HepG2 (cell line): ENCODE data around the gene IL31.

Experiments
- ELF4 ChIP-seq: sonication (generic); formaldehyde crosslinking; IDR thresholded peaks from 2 replicates; pipeline ENCODE4 v1.5.0; 2020; ENCODE audit warnings: missing genetic modification reagents, mild to moderate bottlenecking, moderate library complexity, borderline replicate concordance
- HOXA7 ChIP-seq: sonication (generic); formaldehyde crosslinking; IDR thresholded peaks from 2 replicates; pipeline ENCODE4 v1.8.1; 2022; ENCODE audit warnings: mild to moderate bottlenecking, missing genetic modification reagents, moderate library complexity
- KDM1A ChIP-seq: IDR thresholded peaks from 2 replicates; pipeline ENCODE4 v1.6.1; 2016; ENCODE audit warnings: missing compliant biosample characterization
- SMYD3 ChIP-seq: sonication (generic); formaldehyde crosslinking; IDR thresholded peaks from 2 replicates; pipeline ENCODE4 v1.8.1; 2023; ENCODE audit warnings: mild to moderate bottlenecking, missing genetic modification reagents
- SOX13 ChIP-seq, 3 experiments: fragments of 450-650 bp in 1 of 3; sonication (generic) in 1 of 3; formaldehyde crosslinking in 1 of 3; IDR thresholded peaks in 2 of 3; conservative IDR thresholded peaks in 1 of 3; 2 replicates each; pipeline versions ENCODE4 v1.5.0 to v1.6.1; 2016 to 2020; ENCODE audit warnings: antibody characterized with exemption in 1 of 3, mild to moderate bottlenecking in 1 of 3, missing compliant biosample characterization in 1 of 3, missing genetic modification reagents in 1 of 3, moderate library complexity in 1 of 3
- TCF12 ChIP-seq, 2 experiments: fragments of 450-650 bp in 1 of 2; sonication (generic) in 1 of 2; formaldehyde crosslinking in 1 of 2; IDR thresholded peaks; 2 replicates each; pipeline versions ENCODE4 v1.6.1 to v1.8.0; 2017 to 2022; ENCODE audit warnings: antibody characterized with exemption in 1 of 2, mild to moderate bottlenecking in 1 of 2, missing genetic modification reagents in 1 of 2, moderate library complexity in 1 of 2
- YY1 ChIP-seq: IDR thresholded peaks from 2 replicates; pipeline ENCODE4 v1.6.1; 2011; ENCODE audit warnings: low read length, low read depth, moderate library complexity, mild to moderate bottlenecking; ENCODE audit not compliant: insufficient read depth, insufficient replicate concordance
- ZNF264 ChIP-seq: sonication (generic); formaldehyde crosslinking; IDR thresholded peaks from 2 replicates; pipeline ENCODE4 v1.4.0; 2020; ENCODE audit warnings: missing genetic modification reagents
- ZNF616 ChIP-seq: sonication (generic); formaldehyde crosslinking; IDR thresholded peaks from 2 replicates; pipeline ENCODE4 v1.5.0; 2020; ENCODE audit warnings: low read depth, mild to moderate bottlenecking, missing genetic modification reagents
- ZSCAN12 ChIP-seq: sonication (generic); formaldehyde crosslinking; IDR thresholded peaks from 2 replicates; pipeline ENCODE4 v1.9.0; 2021; ENCODE audit warnings: mild to moderate bottlenecking, missing genetic modification reagents
- TF ChIP-seq, protein P1 (sequence below): sonication (generic); formaldehyde crosslinking; IDR thresholded peaks from 2 replicates; pipeline ENCODE4 v1.8.0; 2022; ENCODE audit warnings: mild to moderate bottlenecking, missing genetic modification reagents, borderline replicate concordance
- TF ChIP-seq, protein P2 (sequence below), 2 experiments: IDR thresholded peaks; 2 replicates each; pipeline ENCODE4 v1.6.1; 2011 to 2012; ENCODE audit warnings: low read length in 2 of 2, borderline replicate concordance in 1 of 2, low read depth in 1 of 2, mild to moderate bottlenecking in 1 of 2, moderate library complexity in 1 of 2
- TF ChIP-seq, protein P3 (sequence below): sonication (generic); formaldehyde crosslinking; IDR thresholded peaks from 2 replicates; pipeline ENCODE4 v1.5.0; 2020; ENCODE audit warnings: mild to moderate bottlenecking, missing genetic modification reagents, moderate library complexity

- TF ChIP-seq, protein P1, sequence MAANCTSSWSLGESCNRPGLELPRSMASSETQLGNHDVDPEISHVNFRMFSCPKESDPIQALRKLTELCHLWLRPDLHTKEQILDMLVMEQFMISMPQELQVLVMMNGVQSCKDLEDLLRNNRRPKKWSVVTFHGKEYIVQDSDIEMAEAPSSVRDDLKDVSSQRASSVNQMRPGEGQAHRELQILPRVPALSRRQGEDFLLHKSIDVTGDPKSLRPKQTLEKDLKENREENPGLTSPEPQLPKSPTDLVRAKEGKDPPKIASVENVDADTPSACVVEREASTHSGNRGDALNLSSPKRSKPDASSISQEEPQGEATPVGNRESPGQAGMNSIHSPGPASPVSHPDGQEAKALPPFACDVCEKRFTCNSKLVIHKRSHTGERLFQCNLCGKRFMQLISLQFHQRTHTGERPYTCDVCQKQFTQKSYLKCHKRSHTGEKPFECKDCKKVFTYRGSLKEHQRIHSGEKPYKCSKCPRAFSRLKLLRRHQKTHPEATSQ (CRISPR knock-in tag), result no peak
- no peak for TF ChIP-seq ELF4
- no peak for TF ChIP-seq KDM1A (CRISPR knock-in tag)
- TF ChIP-seq, protein P2, sequence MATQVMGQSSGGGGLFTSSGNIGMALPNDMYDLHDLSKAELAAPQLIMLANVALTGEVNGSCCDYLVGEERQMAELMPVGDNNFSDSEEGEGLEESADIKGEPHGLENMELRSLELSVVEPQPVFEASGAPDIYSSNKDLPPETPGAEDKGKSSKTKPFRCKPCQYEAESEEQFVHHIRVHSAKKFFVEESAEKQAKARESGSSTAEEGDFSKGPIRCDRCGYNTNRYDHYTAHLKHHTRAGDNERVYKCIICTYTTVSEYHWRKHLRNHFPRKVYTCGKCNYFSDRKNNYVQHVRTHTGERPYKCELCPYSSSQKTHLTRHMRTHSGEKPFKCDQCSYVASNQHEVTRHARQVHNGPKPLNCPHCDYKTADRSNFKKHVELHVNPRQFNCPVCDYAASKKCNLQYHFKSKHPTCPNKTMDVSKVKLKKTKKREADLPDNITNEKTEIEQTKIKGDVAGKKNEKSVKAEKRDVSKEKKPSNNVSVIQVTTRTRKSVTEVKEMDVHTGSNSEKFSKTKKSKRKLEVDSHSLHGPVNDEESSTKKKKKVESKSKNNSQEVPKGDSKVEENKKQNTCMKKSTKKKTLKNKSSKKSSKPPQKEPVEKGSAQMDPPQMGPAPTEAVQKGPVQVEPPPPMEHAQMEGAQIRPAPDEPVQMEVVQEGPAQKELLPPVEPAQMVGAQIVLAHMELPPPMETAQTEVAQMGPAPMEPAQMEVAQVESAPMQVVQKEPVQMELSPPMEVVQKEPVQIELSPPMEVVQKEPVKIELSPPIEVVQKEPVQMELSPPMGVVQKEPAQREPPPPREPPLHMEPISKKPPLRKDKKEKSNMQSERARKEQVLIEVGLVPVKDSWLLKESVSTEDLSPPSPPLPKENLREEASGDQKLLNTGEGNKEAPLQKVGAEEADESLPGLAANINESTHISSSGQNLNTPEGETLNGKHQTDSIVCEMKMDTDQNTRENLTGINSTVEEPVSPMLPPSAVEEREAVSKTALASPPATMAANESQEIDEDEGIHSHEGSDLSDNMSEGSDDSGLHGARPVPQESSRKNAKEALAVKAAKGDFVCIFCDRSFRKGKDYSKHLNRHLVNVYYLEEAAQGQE (IDR thresholded peaks at IDR 0.05; ENCODE audit: borderline replicate concordance in 1 of 2, low read depth in 1 of 2, low read length in 2 of 2), result no peak
- no peak for TF ChIP-seq ZSCAN12
- TF ChIP-seq YY1, result no peak
- TF ChIP-seq, protein P3, sequence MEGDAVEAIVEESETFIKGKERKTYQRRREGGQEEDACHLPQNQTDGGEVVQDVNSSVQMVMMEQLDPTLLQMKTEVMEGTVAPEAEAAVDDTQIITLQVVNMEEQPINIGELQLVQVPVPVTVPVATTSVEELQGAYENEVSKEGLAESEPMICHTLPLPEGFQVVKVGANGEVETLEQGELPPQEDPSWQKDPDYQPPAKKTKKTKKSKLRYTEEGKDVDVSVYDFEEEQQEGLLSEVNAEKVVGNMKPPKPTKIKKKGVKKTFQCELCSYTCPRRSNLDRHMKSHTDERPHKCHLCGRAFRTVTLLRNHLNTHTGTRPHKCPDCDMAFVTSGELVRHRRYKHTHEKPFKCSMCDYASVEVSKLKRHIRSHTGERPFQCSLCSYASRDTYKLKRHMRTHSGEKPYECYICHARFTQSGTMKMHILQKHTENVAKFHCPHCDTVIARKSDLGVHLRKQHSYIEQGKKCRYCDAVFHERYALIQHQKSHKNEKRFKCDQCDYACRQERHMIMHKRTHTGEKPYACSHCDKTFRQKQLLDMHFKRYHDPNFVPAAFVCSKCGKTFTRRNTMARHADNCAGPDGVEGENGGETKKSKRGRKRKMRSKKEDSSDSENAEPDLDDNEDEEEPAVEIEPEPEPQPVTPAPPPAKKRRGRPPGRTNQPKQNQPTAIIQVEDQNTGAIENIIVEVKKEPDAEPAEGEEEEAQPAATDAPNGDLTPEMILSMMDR (CRISPR knock-in tag), result no peak
- no peak for TF ChIP-seq ZNF264 (CRISPR knock-in tag)
- TF ChIP-seq TCF12 (IDR thresholded peaks at IDR 0.05), result no peak
- TF ChIP-seq TCF12 (CRISPR knock-in tag; IDR thresholded peaks at IDR 0.05), result no peak
- no peak for TF ChIP-seq HOXA7
- TF ChIP-seq SOX13 (IDR thresholded peaks at IDR 0.05), result no peak
- no peak for TF ChIP-seq SOX13 (CRISPR knock-in tag; conservative IDR thresholded peaks at IDR 0.05 in 1 of 2, IDR thresholded peaks at IDR 0.05 in 1 of 2)
- no peak for TF ChIP-seq SMYD3 (CRISPR knock-in tag)
- TF ChIP-seq ZNF616, result no peak
Observed at GRCh38 chr12:122183588-122183940, 9.5 kb upstream of the IL31 start.
